HepG2 (cell line): ENCODE measurements around the gene HPCAL1. TPM values are rescaled to one million over a fixed set of nuclear protein-coding genes. Genes with fewer than 3 reads are reported as not detected.

ENCODE experiments used
- AGO1 ChIP-seq: fragments of 200-400 bp; formaldehyde crosslinking; IDR thresholded peaks from 2 replicates; pipeline ENCODE4 v1.6.1; 2017; ENCODE audit warnings: mild to moderate bottlenecking, low read depth, low read length, moderate library complexity; ENCODE audit not compliant: poor library complexity, severe bottlenecking
- CC2D1A ChIP-seq: sonication (generic); formaldehyde crosslinking; IDR thresholded peaks from 2 replicates; pipeline ENCODE4 v1.8.1; 2023; ENCODE audit warnings: mild to moderate bottlenecking, missing genetic modification reagents
- FOXC1 ChIP-seq: sonication (generic); formaldehyde crosslinking; IDR thresholded peaks from 2 replicates; pipeline ENCODE4 v1.8.0; 2022; ENCODE audit warnings: mild to moderate bottlenecking, missing genetic modification reagents, borderline replicate concordance
- MED1 ChIP-seq: sonication (generic); formaldehyde crosslinking; IDR thresholded peaks from 2 replicates; pipeline ENCODE4 v1.4.0; 2020; ENCODE audit warnings: missing genetic modification reagents
- NCOA1 ChIP-seq: sonication (generic); formaldehyde crosslinking; IDR thresholded peaks from 2 replicates; pipeline ENCODE4 v1.9.0; 2021; ENCODE audit warnings: missing genetic modification reagents
- NFE2L1 ChIP-seq: sonication (generic); formaldehyde crosslinking; IDR thresholded peaks from 2 replicates; pipeline ENCODE4 v1.4.0; 2020; ENCODE audit warnings: missing genetic modification reagents, mild to moderate bottlenecking, borderline replicate concordance
- RBAK ChIP-seq: sonication (generic); formaldehyde crosslinking; IDR thresholded peaks from 2 replicates; pipeline ENCODE4 v1.5.1; 2020; ENCODE audit warnings: mild to moderate bottlenecking, missing genetic modification reagents
- SAP130 ChIP-seq: IDR thresholded peaks from 2 replicates; pipeline ENCODE4 v1.6.1; 2016; ENCODE audit warnings: low read depth
- ZFP41 ChIP-seq: sonication (generic); formaldehyde crosslinking; IDR thresholded peaks from 2 replicates; pipeline ENCODE4 v1.4.0; 2020; ENCODE audit warnings: mild to moderate bottlenecking, missing genetic modification reagents, borderline replicate concordance
- ZNF570 ChIP-seq: sonication (generic); formaldehyde crosslinking; IDR thresholded peaks from 2 replicates; pipeline ENCODE4 v1.4.0; 2020; ENCODE audit warnings: mild to moderate bottlenecking, missing genetic modification reagents, borderline replicate concordance
- polyA plus RNA-seq, 8 experiments: library from polyadenylated mRNA; depleted of rRNA in 3 of 8; stranded (reverse) in 7 of 8; unstranded in 1 of 8; fragments of >200 nt; fragmentation: Illumina TruSeq in 4 of 8; extraction: Trizol in 4 of 8; gene quantifications; 2 replicates each; pipeline versions ENCODE4 v1.2.1 to v1.2.3, GENCODE V29; 2011 to 2016; ENCODE audit warnings: low read depth in 4 of 8, missing spikeins in 1 of 8, mixed read lengths in 1 of 8; ENCODE audit not compliant: insufficient read depth in 1 of 8
- total RNA-seq, 5 experiments: library from RNA; depleted of rRNA; stranded (reverse); fragments of >200 nt; fragmentation: Illumina TruSeq; extraction: Trizol; gene quantifications; 2 replicates each; pipeline ENCODE4 v1.2.3, GENCODE V29; 2016; ENCODE audit warnings: low read depth in 1 of 5
- TF ChIP-seq, protein P1 (sequence below): sonication (generic); formaldehyde crosslinking; IDR thresholded peaks from 2 replicates; pipeline ENCODE4 v1.4.0; 2020; ENCODE audit warnings: missing genetic modification reagents, borderline replicate concordance
- TF ChIP-seq, protein P2 (sequence below): sonication (generic); formaldehyde crosslinking; IDR thresholded peaks from 2 replicates; pipeline ENCODE4 v1.5.0; 2020; ENCODE audit warnings: mild to moderate bottlenecking, missing genetic modification reagents, borderline replicate concordance
- TF ChIP-seq, protein P3 (sequence below): sonication (generic); formaldehyde crosslinking; IDR thresholded peaks from 2 replicates; pipeline ENCODE4 v1.8.1; 2023; ENCODE audit warnings: mild to moderate bottlenecking, inconsistent platforms, moderate library complexity, missing genetic modification reagents, borderline replicate concordance
- TF ChIP-seq, protein P4 (sequence below): sonication (generic); formaldehyde crosslinking; IDR thresholded peaks from 2 replicates; pipeline ENCODE4 v1.8.0; 2022; ENCODE audit warnings: missing genetic modification reagents, mild to moderate bottlenecking, inconsistent platforms, borderline replicate concordance

The HPCAL1 gene
- total and polyA plus RNA-seq, 2 of the 13 experiments (the other 11 are each of a cell fraction or from before 2014, with no cell fraction given): 29.5 to 29.9 TPM

DNA sequence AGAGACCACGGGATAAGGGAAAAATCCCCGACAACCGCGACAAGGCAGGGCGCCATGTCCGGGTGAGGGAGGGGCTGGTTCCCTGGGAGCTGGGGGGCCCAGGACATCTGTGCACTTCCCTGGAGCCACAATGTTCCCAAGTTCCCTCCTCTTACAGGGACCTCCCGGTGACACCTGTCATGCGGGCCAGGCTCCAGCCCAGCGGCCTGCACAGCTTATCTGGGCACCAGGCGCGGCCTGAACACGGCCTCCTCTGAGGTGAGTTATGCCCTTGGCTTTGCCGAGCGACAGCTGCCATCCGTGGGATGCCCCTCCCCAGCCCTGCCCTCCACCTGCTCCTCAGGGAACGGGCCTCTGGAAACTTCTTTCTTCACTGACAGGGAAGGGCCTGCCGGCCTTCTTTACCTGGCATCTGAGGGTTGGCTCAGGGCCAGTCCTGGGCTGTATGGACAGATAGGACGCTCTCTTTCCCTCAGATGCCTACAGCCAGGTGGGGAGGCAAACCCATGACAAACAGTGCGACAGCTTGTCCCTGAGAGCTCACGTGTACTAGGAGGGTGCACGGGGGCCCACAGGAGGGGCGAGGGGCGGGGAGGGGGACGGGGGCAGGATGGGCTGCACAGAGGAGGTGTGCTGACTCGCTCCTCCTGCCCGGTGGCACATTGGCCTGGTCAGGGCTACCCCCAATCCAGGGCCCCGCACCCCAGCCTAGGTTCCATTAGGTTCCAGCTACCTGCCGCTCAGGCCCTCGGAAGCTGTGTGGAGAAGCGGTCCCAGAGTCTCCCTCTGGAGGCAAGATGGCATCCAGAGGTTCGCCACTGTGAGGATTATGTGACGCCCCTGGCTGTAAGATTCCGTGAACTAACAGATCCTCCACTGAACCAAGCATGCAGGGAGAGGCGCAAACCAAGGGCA is 34.9 kb upstream of the HPCAL1 start (continued):
- TF ChIP-seq ZFP41 (CRISPR knock-in tag) (no peak), NFE2L1 (no peak), AGO1 (no peak), NCOA1 (CRISPR knock-in tag) (no peak), RBAK (no peak), SAP130 (peak; percentile 31; the same call in 1 of the 2 replicates), CC2D1A (CRISPR knock-in tag) (no peak), FOXC1 (CRISPR knock-in tag) (no peak), MED1 (CRISPR knock-in tag) (no peak), ZNF570 (CRISPR knock-in tag) (no peak)
- TF ChIP-seq, protein P1, sequence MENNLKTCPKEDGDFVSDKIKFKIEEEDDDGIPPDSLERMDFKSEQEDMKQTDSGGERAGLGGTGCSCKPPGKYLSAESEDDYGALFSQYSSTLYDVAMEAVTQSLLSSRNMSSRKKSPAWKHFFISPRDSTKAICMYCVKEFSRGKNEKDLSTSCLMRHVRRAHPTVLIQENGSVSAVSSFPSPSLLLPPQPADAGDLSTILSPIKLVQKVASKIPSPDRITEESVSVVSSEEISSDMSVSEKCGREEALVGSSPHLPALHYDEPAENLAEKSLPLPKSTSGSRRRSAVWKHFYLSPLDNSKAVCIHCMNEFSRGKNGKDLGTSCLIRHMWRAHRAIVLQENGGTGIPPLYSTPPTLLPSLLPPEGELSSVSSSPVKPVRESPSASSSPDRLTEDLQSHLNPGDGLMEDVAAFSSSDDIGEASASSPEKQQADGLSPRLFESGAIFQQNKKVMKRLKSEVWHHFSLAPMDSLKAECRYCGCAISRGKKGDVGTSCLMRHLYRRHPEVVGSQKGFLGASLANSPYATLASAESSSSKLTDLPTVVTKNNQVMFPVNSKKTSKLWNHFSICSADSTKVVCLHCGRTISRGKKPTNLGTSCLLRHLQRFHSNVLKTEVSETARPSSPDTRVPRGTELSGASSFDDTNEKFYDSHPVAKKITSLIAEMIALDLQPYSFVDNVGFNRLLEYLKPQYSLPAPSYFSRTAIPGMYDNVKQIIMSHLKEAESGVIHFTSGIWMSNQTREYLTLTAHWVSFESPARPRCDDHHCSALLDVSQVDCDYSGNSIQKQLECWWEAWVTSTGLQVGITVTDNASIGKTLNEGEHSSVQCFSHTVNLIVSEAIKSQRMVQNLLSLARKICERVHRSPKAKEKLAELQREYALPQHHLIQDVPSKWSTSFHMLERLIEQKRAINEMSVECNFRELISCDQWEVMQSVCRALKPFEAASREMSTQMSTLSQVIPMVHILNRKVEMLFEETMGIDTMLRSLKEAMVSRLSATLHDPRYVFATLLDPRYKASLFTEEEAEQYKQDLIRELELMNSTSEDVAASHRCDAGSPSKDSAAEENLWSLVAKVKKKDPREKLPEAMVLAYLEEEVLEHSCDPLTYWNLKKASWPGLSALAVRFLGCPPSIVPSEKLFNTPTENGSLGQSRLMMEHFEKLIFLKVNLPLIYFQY (CRISPR knock-in tag): no peak
- TF ChIP-seq, protein P2, sequence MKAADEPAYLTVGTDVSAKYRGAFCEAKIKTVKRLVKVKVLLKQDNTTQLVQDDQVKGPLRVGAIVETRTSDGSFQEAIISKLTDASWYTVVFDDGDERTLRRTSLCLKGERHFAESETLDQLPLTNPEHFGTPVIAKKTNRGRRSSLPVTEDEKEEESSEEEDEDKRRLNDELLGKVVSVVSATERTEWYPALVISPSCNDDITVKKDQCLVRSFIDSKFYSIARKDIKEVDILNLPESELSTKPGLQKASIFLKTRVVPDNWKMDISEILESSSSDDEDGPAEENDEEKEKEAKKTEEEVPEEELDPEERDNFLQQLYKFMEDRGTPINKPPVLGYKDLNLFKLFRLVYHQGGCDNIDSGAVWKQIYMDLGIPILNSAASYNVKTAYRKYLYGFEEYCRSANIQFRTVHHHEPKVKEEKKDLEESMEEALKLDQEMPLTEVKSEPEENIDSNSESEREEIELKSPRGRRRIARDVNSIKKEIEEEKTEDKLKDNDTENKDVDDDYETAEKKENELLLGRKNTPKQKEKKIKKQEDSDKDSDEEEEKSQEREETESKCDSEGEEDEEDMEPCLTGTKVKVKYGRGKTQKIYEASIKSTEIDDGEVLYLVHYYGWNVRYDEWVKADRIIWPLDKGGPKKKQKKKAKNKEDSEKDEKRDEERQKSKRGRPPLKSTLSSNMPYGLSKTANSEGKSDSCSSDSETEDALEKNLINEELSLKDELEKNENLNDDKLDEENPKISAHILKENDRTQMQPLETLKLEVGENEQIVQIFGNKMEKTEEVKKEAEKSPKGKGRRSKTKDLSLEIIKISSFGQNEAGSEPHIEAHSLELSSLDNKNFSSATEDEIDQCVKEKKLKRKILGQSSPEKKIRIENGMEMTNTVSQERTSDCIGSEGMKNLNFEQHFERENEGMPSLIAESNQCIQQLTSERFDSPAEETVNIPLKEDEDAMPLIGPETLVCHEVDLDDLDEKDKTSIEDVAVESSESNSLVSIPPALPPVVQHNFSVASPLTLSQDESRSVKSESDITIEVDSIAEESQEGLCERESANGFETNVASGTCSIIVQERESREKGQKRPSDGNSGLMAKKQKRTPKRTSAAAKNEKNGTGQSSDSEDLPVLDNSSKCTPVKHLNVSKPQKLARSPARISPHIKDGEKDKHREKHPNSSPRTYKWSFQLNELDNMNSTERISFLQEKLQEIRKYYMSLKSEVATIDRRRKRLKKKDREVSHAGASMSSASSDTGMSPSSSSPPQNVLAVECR: peak; percentile 35; the same call in 1 of the 2 replicates
- TF ChIP-seq, protein P3, sequence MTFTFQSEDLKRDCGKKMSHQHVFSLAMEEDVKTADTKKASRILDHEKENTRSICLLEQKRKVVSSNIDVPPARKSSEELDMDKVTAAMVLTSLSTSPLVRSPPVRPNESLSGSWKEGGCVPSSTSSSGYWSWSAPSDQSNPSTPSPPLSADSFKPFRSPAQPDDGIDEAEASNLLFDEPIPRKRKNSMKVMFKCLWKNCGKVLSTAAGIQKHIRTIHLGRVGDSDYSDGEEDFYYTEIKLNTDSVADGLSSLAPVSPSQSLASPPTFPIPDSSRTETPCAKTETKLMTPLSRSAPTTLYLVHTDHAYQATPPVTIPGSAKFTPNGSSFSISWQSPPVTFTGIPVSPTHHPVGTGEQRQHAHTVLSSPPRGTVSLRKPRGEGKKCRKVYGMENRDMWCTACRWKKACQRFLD (CRISPR knock-in tag): no peak
- TF ChIP-seq, protein P4, sequence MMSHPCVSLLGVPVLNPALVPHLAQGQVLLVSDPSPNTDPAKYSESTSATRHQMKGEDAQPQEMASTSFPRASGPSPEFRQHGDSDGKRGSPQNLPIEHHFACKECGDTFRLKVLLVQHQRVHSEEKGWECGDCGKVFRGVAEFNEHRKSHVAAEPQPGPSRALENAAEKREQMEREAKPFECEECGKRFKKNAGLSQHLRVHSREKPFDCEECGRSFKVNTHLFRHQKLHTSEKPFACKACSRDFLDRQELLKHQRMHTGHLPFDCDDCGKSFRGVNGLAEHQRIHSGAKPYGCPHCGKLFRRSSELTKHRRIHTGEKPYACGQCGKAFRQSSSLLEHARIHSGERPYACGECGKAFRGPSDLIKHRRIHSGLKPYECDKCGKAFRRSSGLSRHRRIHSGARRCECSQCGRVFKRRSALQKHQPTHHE (CRISPR knock-in tag): no peak
